Activated CD8-positive, alpha-beta memory T cell treated with anti-CD3 and anti-CD28 coated beads, Interleukin-2, amount 10 ng/mL, durations not matched to agents 7 days and 5 days (primary cell): ENCODE measurements around the gene RASA3. TPM values are rescaled to one million over a fixed set of nuclear protein-coding genes. Genes with fewer than 3 reads are reported as not detected.

ENCODE experiments used
- ATAC-seq: fragments of 150-1000 bp; cut with Tn5 transposase; one replicate; pipeline ENCODE4 v1.10.0; 2021; ENCODE audit warnings: moderate library complexity
- CTCF ChIA-PET: fragments of 350-600 bp; sonication (Branson Sonifier 250); formaldehyde crosslinking; loops from one replicate; lab custom pipeline; 2021; ENCODE audit warnings: antibody characterized with exemption; lab: Charles Lee
- DNase-seq: peaks from one replicate; pipeline ENCODE4 v3.0.0-alpha.2; 2020
- H3K27ac Mint-ChIP-seq: one replicate; pipeline ENCODE4 v1.8.0; 2021; ENCODE audit warnings: mild to moderate bottlenecking, mixed read lengths
- H3K27me3 Mint-ChIP-seq: one replicate; pipeline ENCODE4 v1.8.0; 2021; ENCODE audit warnings: mixed read lengths
- H3K36me3 Mint-ChIP-seq: one replicate; pipeline ENCODE4 v1.8.0; 2021; ENCODE audit warnings: mild to moderate bottlenecking, mixed read lengths
- H3K4me1 Mint-ChIP-seq: one replicate; pipeline ENCODE4 v1.8.0; 2021; ENCODE audit warnings: mixed read lengths
- H3K4me3 Mint-ChIP-seq: one replicate; pipeline ENCODE4 v1.8.0; 2021; ENCODE audit warnings: mild to moderate bottlenecking, moderate library complexity, mixed read lengths
- H3K9me3 Mint-ChIP-seq: one replicate; pipeline ENCODE4 v1.8.0; 2022; ENCODE audit warnings: low read depth, mixed read lengths
- total RNA-seq, 2 experiments: library from RNA; stranded (reverse); gene quantifications; one replicate each; pipeline ENCODE4 v1.2.3, GENCODE V29; 2021

RASA3 gene
- total RNA-seq, 2 experiments from 2014 or later: 16.3 to 49.2 TPM

- Mint-ChIP-seq H3K27me3 (no peaks in the 10 kb centered on the region), H3K4me3 (no peak overlapping the region), H3K27ac (no peak overlapping the region), H3K36me3 (no peaks in the 10 kb centered on the region), H3K9me3 (no peaks in the 10 kb centered on the region), H3K4me1 (no peaks in the 10 kb centered on the region)
- no peak for ATAC-seq
- no peak for DNase-seq
- CTCF ChIA-PET: no interaction called here
Observed at GRCh38 chr13:113949546-113949945, 182.9 kb downstream of the RASA3 start.

- no peak overlapping the region for H3K27ac Mint-ChIP-seq
- no peaks in the 10 kb centered on the region for H3K9me3 Mint-ChIP-seq
- ATAC-seq (no peak), DNase-seq (no peak)
- CTCF ChIA-PET: interaction anchor here (1.0 kb wide), 2 partner anchors 272 to 278 kb away, joined by 3 read pairs; no protein-coding TSS in a partner anchor
- H3K27me3 Mint-ChIP-seq: no peaks in the 10 kb centered on the region
- no peaks in the 10 kb centered on the region for H3K36me3 Mint-ChIP-seq
- H3K4me1 Mint-ChIP-seq: no peaks in the 10 kb centered on the region
- no peak overlapping the region for H3K4me3 Mint-ChIP-seq
Observed at GRCh38 chr13:113948034-113948742, 184.2 kb downstream of the RASA3 start.

GRCh38 chr13:113947311-113948033 is 185.0 kb downstream of the RASA3 start:
- no peak overlapping the region for H3K4me3 Mint-ChIP-seq
- DNase-seq (no peak), ATAC-seq (no peak)
- H3K9me3 Mint-ChIP-seq: no peaks in the 10 kb centered on the region
- H3K36me3 Mint-ChIP-seq: no peaks in the 10 kb centered on the region
- H3K27ac Mint-ChIP-seq: no peak overlapping the region
- H3K27me3 Mint-ChIP-seq: no peaks in the 10 kb centered on the region
- H3K4me1 Mint-ChIP-seq: no peaks in the 10 kb centered on the region
- CTCF ChIA-PET: no interaction called here

- no peaks in the 10 kb centered on the region for H3K27me3 Mint-ChIP-seq
- CTCF ChIA-PET: no interaction called here
- no peak overlapping the region for H3K27ac Mint-ChIP-seq
- H3K9me3 Mint-ChIP-seq: no peaks in the 10 kb centered on the region
- no peaks in the 10 kb centered on the region for H3K4me1 Mint-ChIP-seq
- H3K36me3 Mint-ChIP-seq: no peaks in the 10 kb centered on the region
- ATAC-seq: no peak
- no peak for DNase-seq
- H3K4me3 Mint-ChIP-seq: no peak overlapping the region
Observed at GRCh38 chr13:113946409-113947181, 185.8 kb downstream of the RASA3 start.

- no peak for DNase-seq
- Mint-ChIP-seq H3K4me1 (no peaks in the 10 kb centered on the region), H3K27ac (no peak overlapping the region), H3K27me3 (no peaks in the 10 kb centered on the region), H3K36me3 (no peaks in the 10 kb centered on the region), H3K4me3 (no peak overlapping the region), H3K9me3 (no peaks in the 10 kb centered on the region)
- no peak for ATAC-seq
- CTCF ChIA-PET: no interaction called here
Observed at GRCh38 chr13:113945857-113946408, 186.5 kb downstream of the RASA3 start.

GRCh38 chr13:113943821-113944565 is 188.4 kb downstream of the RASA3 start:
- no peak overlapping the region for H3K4me3 Mint-ChIP-seq
- CTCF ChIA-PET: no interaction called here
- DNase-seq (no peak), ATAC-seq (no peak)
- H3K4me1 Mint-ChIP-seq: no peaks in the 10 kb centered on the region
- no peaks in the 10 kb centered on the region for H3K36me3 Mint-ChIP-seq
- H3K27me3 Mint-ChIP-seq: no peaks in the 10 kb centered on the region
- no peak overlapping the region for H3K27ac Mint-ChIP-seq
- H3K9me3 Mint-ChIP-seq: no peaks in the 10 kb centered on the region

- no peak for DNase-seq
- CTCF ChIA-PET: no interaction called here
- no peaks in the 10 kb centered on the region for H3K4me1 Mint-ChIP-seq
- ATAC-seq: no peak
- no peak overlapping the region for H3K27ac Mint-ChIP-seq
- H3K9me3 Mint-ChIP-seq: no peaks in the 10 kb centered on the region
- H3K4me3 Mint-ChIP-seq: no peak overlapping the region
- no peaks in the 10 kb centered on the region for H3K36me3 Mint-ChIP-seq
- H3K27me3 Mint-ChIP-seq: peaks cover 12% of the 10 kb centered on the region
Observed at GRCh38 chr13:113942591-113943103, 189.8 kb downstream of the RASA3 start.

- Mint-ChIP-seq H3K4me1 (no peaks in the 10 kb centered on the region), H3K27ac (no peak overlapping the region), H3K9me3 (no peaks in the 10 kb centered on the region), H3K36me3 (no peaks in the 10 kb centered on the region), H3K4me3 (no peak overlapping the region), H3K27me3 (peaks cover 22% of the 10 kb centered on the region)
- CTCF ChIA-PET: interaction anchor here (0.7 kb wide), 1 partner anchor 18 kb away, joined by 3 read pairs; no protein-coding TSS in a partner anchor
- ATAC-seq (no peak), DNase-seq (no peak)
Observed at GRCh38 chr13:113941571-113942191, 190.7 kb downstream of the RASA3 start.

- Mint-ChIP-seq H3K27me3 (peaks cover 34% of the 10 kb centered on the region), H3K27ac (no peak overlapping the region), H3K9me3 (no peaks in the 10 kb centered on the region)
Observed at GRCh38 chr13:113939944-113940297, 192.5 kb downstream of the RASA3 start.

GRCh38 chr13:113939129-113939943 is 193.1 kb downstream of the RASA3 start:
- DNase-seq: no peak
- H3K4me1 Mint-ChIP-seq: no peaks in the 10 kb centered on the region
- no peak overlapping the region for H3K4me3 Mint-ChIP-seq
- H3K27me3 Mint-ChIP-seq: peaks cover 40% of the 10 kb centered on the region
- no peak overlapping the region for H3K27ac Mint-ChIP-seq
- no peaks in the 10 kb centered on the region for H3K9me3 Mint-ChIP-seq
- CTCF ChIA-PET: no interaction called here
- ATAC-seq: no peak
- no peaks in the 10 kb centered on the region for H3K36me3 Mint-ChIP-seq

More at GRCh38 chr13:113939944-113940297, 192.5 kb downstream of the RASA3 start:
- ATAC-seq (no peak), DNase-seq (no peak)
- Mint-ChIP-seq H3K4me3 (no peak overlapping the region), H3K36me3 (no peaks in the 10 kb centered on the region), H3K4me1 (no peaks in the 10 kb centered on the region)
- CTCF ChIA-PET: no interaction called here

GRCh38 chr13:113938716-113939115 is 193.7 kb downstream of the RASA3 start:
- Mint-ChIP-seq H3K9me3 (no peaks in the 10 kb centered on the region), H3K4me3 (no peak overlapping the region), H3K27me3 (peaks cover 46% of the 10 kb centered on the region), H3K27ac (no peak overlapping the region), H3K36me3 (no peaks in the 10 kb centered on the region), H3K4me1 (no peaks in the 10 kb centered on the region)
- CTCF ChIA-PET: no interaction called here
- DNase-seq (no peak), ATAC-seq (no peak)

GRCh38 chr13:113938246-113938645 is 194.2 kb downstream of the RASA3 start:
- H3K27me3 Mint-ChIP-seq: peaks cover 51% of the 10 kb centered on the region
- CTCF ChIA-PET: interaction anchor here (1.1 kb wide), 1 partner anchor 288 kb away, joined by 3 read pairs; no protein-coding TSS in a partner anchor
- H3K4me3 Mint-ChIP-seq: no peak overlapping the region
- DNase-seq (no peak), ATAC-seq (no peak)
- H3K9me3 Mint-ChIP-seq: no peaks in the 10 kb centered on the region
- no peak overlapping the region for H3K27ac Mint-ChIP-seq
- H3K36me3 Mint-ChIP-seq: no peaks in the 10 kb centered on the region
- H3K4me1 Mint-ChIP-seq: no peaks in the 10 kb centered on the region
